ENCODE data around the gene TMEM154.

Gene TMEM154

GRCh38 chr4:152634110-152634760, 45.6 kb downstream of the TMEM154 start:
- in situ Hi-C loops (cut with MboI; ENCODE audit: low sequenced_read_pairs), result no loop called here

GRCh38 chr4:152633118-152633517, 46.7 kb downstream of the TMEM154 start:
- in situ Hi-C loops (cut with MboI; ENCODE audit: low sequenced_read_pairs), result no loop called here

DNA sequence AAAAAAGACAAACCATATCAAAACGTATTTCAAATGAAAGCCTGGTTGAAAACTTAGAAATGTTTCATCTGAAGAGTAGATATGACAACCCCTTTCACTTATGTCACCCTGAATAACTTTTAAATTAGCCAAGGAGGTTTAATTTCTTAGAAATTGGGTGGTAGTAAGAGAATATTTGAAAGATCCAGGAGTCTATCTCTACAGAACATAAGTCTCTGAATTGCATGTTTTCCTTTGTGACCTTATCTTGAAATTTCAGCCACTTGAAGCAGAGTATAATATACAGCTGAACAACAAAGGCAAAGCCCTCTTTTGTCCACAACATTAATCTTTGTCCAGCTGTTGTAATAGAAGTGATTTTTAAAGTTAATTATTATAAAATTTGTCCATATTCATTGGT, 49.5 kb downstream of the TMEM154 start:
- in situ Hi-C loops (cut with MboI; ENCODE audit: low sequenced_read_pairs), result no loop called here

DNA sequence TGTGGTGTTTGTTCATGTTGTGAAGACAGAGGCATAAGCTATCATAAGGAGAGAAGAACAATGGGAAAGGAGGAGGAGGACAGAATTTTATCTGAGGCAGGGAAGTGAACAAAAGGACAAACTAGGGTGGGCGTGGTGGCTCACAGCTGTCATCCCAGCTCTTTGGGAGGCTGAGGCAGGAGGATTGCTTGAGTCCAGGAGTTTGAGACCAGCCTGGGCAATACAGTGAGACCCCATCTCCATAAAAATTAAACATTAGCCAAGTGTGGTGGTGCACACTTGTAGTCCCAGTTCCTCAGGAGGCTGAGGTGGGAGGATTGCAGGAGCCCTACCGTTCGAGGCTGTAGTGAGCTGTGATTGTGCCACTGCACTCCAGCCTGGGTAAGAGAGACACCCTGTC, 49.9 kb downstream of the TMEM154 start:
- in situ Hi-C loops (cut with MboI; ENCODE audit: low sequenced_read_pairs), result no loop called here

DNA sequence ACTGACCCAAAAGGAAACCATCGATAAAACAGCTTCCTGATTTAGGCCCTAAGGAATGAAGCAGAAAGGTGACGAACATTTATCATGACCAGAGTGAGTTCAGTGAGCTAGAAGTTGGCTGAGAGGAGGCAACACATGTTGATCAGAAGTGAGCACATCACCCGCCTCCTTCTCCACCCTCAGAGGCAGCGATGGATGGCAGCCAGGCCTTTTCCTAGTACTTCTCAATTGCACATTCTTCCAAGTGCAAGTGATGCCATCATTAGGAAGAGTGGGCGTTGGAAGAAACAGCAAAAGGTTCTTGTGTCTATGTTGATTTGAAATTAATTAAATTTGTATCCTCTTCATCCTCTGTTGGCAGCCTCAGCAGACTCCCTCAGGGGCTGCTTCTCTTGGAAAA, 51.7 kb downstream of the TMEM154 start:
- in situ Hi-C loops (cut with MboI; ENCODE audit: low sequenced_read_pairs), result no loop called here

DNA sequence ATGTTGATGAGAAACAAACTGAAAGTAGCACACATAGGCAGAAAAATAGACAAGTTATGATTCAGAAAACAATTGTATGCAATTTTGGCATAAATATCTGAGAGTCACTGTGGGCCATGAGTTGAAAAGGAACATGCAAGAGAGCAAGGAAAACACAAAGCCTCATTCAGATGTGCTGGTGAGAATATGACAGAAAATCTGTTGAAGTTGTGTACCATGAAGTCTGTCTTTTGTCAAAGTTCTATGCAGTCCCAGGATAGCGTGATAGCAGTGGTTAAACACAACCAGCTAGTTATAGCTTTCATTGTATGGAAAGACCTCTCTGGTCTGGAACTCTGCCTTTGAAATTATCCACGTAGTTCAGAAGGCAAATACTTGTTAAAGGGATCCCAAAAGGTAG, 53.0 kb downstream of the TMEM154 start:
- in situ Hi-C loops (cut with MboI; ENCODE audit: low sequenced_read_pairs), result no loop called here

DNA sequence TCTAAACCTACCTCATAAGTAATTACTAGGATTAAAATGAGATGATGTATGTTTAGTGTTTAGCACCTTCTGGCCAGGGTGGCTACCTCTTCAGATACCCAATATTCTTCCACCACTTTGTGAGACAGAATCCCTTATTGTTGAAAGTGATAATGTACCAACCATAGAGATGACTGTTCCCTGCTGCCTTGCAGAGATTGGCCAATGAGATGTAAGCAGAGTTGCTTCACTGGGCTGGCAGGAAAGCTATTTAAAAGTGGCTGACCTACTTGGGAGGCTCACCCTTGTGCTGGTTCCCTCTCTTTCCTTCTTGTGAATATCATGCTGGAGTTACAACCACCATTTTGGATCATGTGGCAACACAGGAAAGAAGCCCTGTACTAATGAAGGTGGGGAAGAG, 58.9 kb downstream of the TMEM154 start:
- in situ Hi-C loops (cut with MboI; ENCODE audit: low sequenced_read_pairs), result no loop called here

DNA sequence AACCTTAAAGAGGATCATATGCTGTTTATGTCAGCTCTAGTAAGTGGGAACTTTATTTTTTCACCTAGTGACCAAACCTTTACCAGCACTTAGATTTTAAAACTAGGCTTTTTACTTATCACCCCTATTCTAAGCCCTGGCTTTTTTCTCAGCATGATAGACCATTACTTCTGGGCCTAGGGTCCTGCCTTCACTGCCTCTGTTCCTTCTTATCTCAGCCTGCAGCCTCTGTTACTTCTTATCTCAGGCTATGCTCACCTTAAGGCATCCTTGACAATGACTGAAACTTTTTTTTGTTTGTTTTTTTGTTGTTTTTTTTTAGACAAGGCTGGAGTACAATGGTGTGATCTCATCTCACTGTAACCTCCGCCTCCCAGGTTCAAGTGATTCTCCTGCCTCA, 59.6 kb downstream of the TMEM154 start:
- in situ Hi-C loops (cut with MboI; ENCODE audit: low sequenced_read_pairs), result no loop called here

- in situ Hi-C loops (cut with MboI; ENCODE audit: low sequenced_read_pairs), result no loop called here
Measured at GRCh38 chr4:152619556-152619955, 60.2 kb downstream of the TMEM154 start.

GRCh38 chr4:152618971-152619370, 60.8 kb downstream of the TMEM154 start:
- in situ Hi-C loops (cut with MboI; ENCODE audit: low sequenced_read_pairs), result no loop called here

DNA sequence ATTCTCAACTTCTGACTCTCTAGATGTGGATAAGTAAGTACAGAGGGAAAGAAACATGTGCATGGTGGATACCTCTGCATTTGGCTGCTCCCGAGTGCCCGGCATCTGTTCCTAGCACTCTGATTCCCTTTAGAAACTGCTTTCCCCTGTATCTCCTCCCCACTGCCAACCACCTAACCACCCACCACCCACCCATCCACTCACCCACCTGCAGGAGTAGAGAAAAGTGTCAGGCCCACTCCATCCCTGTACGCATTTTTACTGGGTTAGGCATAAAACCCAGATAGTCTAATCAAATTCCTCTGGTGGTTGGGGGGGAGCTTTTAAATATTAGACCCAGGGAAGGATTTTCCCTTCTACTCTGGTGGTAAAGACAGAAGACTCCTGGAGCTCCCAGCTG, 63.0 kb downstream of the TMEM154 start:
- in situ Hi-C loops (cut with MboI; ENCODE audit: low sequenced_read_pairs), result no loop called here

GRCh38 chr4:152613841-152614721, 65.7 kb downstream of the TMEM154 start:
- in situ Hi-C loops (cut with MboI; ENCODE audit: low sequenced_read_pairs), result no loop called here

GRCh38 chr4:152613351-152613750, 66.4 kb downstream of the TMEM154 start:
- in situ Hi-C loops (cut with MboI; ENCODE audit: low sequenced_read_pairs), result no loop called here

DNA sequence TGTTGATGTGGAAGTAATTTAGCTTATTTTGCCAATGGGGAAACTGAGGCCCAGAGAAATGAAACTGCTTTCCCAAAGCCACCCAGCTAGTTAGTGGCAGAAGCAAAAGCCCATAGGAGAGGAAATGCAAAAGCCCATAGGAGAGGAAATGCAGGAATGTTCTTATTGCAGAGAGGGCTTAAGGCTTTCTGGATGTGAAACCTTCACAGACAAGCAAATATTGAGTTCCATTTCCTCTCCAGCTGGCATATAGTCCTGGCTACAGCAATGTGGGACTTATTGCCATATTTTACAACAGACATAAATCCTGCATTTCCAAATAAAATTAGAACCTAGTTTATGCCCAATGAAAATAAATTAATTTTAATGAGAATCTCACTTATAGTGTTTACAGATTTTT, 69.7 kb downstream of the TMEM154 start:
- in situ Hi-C loops (cut with MboI; ENCODE audit: low sequenced_read_pairs), result no loop called here

DNA sequence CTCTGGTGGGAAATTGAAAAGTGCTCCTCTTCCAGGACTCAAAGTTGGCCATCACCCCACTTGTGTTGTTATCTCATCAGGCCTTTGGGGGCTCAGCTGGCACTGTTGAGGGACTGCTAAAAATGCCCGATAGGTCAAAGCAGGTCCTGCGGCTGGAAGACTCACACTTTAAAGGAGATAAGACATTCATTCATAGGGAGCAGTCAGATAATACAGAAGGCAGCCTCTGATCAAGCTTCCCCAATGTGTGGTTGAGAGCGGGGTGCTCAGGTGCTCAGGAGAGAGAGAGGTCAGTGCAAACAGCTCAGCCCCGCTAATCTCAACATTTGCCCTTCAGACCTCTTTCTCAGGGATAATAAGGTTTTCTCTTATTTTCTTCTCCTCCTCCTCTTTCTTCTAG, 70.3 kb downstream of the TMEM154 start:
- in situ Hi-C loops (cut with MboI; ENCODE audit: low sequenced_read_pairs), result no loop called here

- in situ Hi-C loops (cut with MboI; ENCODE audit: low sequenced_read_pairs), result no loop called here
Measured at GRCh38 chr4:152607178-152607577, 72.6 kb downstream of the TMEM154 start.

- in situ Hi-C loops (cut with MboI; ENCODE audit: low sequenced_read_pairs), result no loop called here
Measured at GRCh38 chr4:152606753-152607152, 73.0 kb downstream of the TMEM154 start.

- in situ Hi-C loops (cut with MboI; ENCODE audit: low sequenced_read_pairs), result no loop called here
Measured at GRCh38 chr4:152605641-152606335, 74.0 kb downstream of the TMEM154 start.

- in situ Hi-C loops (cut with MboI; ENCODE audit: low sequenced_read_pairs), result no loop called here
Measured at GRCh38 chr4:152605031-152605430, 74.8 kb downstream of the TMEM154 start.

- in situ Hi-C loops (cut with MboI; ENCODE audit: low sequenced_read_pairs), result no loop called here
Measured at GRCh38 chr4:152601156-152601555, 78.6 kb downstream of the TMEM154 start.

DNA sequence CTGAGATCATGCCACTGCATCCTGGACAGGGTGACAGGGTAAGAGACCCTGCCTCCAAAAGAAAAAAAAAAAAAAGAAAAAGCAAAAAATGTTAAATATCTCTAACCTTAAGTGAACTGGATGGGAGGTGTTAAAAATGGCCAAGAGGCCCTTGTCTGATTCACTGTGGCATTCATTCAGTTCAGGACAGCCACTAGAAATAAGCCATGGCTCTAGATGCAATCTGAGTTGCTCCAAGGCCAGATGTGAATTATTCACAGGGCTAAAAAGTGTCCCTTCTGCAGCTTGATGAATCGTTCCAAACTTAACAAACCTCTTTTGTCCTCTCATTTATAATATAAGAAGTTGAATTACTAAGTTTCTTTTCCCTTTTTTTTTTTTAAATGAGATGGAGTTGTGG, 80.2 kb downstream of the TMEM154 start:
- in situ Hi-C loops (cut with MboI; ENCODE audit: low sequenced_read_pairs), result no loop called here

DNA sequence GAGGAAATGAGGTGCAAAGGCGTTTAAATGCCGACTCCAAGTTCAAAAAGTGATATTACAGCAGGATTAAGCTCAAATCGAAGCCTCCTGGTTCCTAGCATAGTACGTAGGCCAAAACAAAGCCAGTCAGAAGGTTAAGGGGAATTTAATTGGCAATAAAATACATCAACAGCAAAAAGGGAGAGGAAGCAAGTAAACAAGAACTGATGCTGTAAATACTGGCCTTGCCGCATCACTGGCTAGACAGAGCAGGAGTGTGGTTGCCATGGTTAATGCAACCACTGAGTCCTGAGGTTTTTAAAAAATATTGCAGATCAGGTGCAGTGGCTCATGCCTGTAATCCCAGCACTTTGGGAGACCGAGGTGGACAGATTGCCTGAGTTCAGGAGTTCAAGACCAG, 80.7 kb downstream of the TMEM154 start:
- in situ Hi-C loops (cut with MboI; ENCODE audit: low sequenced_read_pairs), result no loop called here
